SK-N-SH (cell line): ENCODE data around the gene KRTAP3-1. TPM values are rescaled to one million over a fixed set of nuclear protein-coding genes. Genes with fewer than 3 reads are reported as not detected.
"Not testable (repeated sequence)": the region's sequence is repeated elsewhere in the genome, so short reads cannot be mapped to it uniquely, and the experiment has no call there.

Experiments used
- CTCF ChIA-PET: fragments of 300-600, 350-600 bp; formaldehyde crosslinking; extraction: SDS; loops from one replicate; lab custom pipeline; 2021; lab: Yijun Ruan, JAX
- POLR2A ChIA-PET: fragments of 350-600 bp; sonication (Branson Sonifier 250); formaldehyde crosslinking; extraction: SDS; loops from one replicate; lab custom pipeline; 2020; ENCODE audit warnings: antibody characterized with exemption, inconsistent platforms; lab: Yijun Ruan, JAX
- DNase-seq: peaks from one replicate; pipeline ENCODE4 v3.0.0; 2012
- H2AFZ ChIP-seq: fragments of 200-600 bp; sonication (generic); 2 replicates; pipeline ENCODE4 v1.8.1; 2016; ENCODE audit warnings: antibody characterized with exemption, mild to moderate bottlenecking, low read depth
- H3F3A ChIP-seq: fragments of 200-600 bp; sonication (generic); replicated peaks from 2 replicates; pipeline ENCODE3; 2016; ENCODE audit warnings: antibody characterized with exemption, mild to moderate bottlenecking; ENCODE audit not compliant: insufficient read depth
- H3K27ac ChIP-seq, 2 experiments: fragments of 200-500 bp in 1 of 2; fragments of 200-600 bp in 1 of 2; sonication (Bioruptor generic) in 1 of 2; sonication (generic), shearing (Covaris generic) in 1 of 2; 2 replicates each; pipeline versions ENCODE4 v1.5.1 to v1.6.1; 2014 to 2016; ENCODE audit warnings: low read depth in 2 of 2, inconsistent platforms in 1 of 2, low read length in 1 of 2, mild to moderate bottlenecking in 1 of 2, mixed read lengths in 1 of 2
- H3K27me3 ChIP-seq: fragments of 200-600 bp; sonication (generic), shearing (Covaris generic); 2 replicates; pipeline ENCODE4 v1.6.1; 2016; ENCODE audit warnings: mixed run types; ENCODE audit not compliant: insufficient read depth
- H3K36me3 ChIP-seq, 2 experiments: fragments of 200-500 bp in 1 of 2; fragments of 200-600 bp in 1 of 2; sonication (Bioruptor generic) in 1 of 2; sonication (generic) in 1 of 2; replicated peaks in 1 of 2; 2 replicates each; pipeline versions ENCODE3 to v1.5.1; 2014 to 2016; ENCODE audit warnings: low read length in 1 of 2, mild to moderate bottlenecking in 1 of 2; ENCODE audit not compliant: insufficient read depth in 2 of 2, control insufficient read depth in 1 of 2
- H3K4me1 ChIP-seq, 2 experiments: fragments of 200-500 bp in 1 of 2; fragments of 200-600 bp in 1 of 2; sonication (Bioruptor generic) in 1 of 2; sonication (generic), shearing (Covaris generic) in 1 of 2; 2 replicates each; pipeline versions ENCODE4 v1.5.1 to v1.6.1; 2014 to 2016; ENCODE audit warnings: low read depth in 1 of 2, low read length in 1 of 2, mixed run types in 1 of 2; ENCODE audit not compliant: insufficient read depth in 2 of 2, control insufficient read depth in 1 of 2
- H3K4me2 ChIP-seq: fragments of 200-600 bp; sonication (generic), shearing (Covaris generic); 2 replicates; pipeline ENCODE4 v1.6.1; 2017; ENCODE audit warnings: mixed run types
- H3K4me3 ChIP-seq, 2 experiments: fragments of 200-500 bp in 1 of 2; fragments of 200-600 bp in 1 of 2; sonication (Bioruptor generic) in 1 of 2; sonication (generic), shearing (Covaris generic) in 1 of 2; 2 replicates each; pipeline versions ENCODE4 v1.5.1 to v1.8.1; 2014 to 2016; ENCODE audit warnings: low read depth in 2 of 2, inconsistent platforms in 1 of 2, low read length in 1 of 2, mild to moderate bottlenecking in 1 of 2, mixed read lengths in 1 of 2, moderate library complexity in 1 of 2
- H3K79me2 ChIP-seq: fragments of 200-600 bp; sonication (generic); 2 replicates; pipeline ENCODE4 v1.8.1; 2017; ENCODE audit warnings: mild to moderate bottlenecking; ENCODE audit not compliant: insufficient read depth
- H3K9ac ChIP-seq: fragments of 200-600 bp; sonication (generic); 2 replicates; pipeline ENCODE4 v1.6.1; 2017; ENCODE audit warnings: mixed run types
- H3K9me2 ChIP-seq: fragments of 200-600 bp; sonication (generic); 2 replicates; pipeline ENCODE4 v1.6.1; 2017; ENCODE audit warnings: mixed run types
- H3K9me3 ChIP-seq: fragments of 200-600 bp; sonication (generic); 2 replicates; pipeline ENCODE4 v1.6.1; 2017; ENCODE audit warnings: mixed run types, mild to moderate bottlenecking, moderate library complexity
- H4K20me1 ChIP-seq: fragments of 200-600 bp; sonication (generic); 2 replicates; pipeline ENCODE4 v1.6.1; 2017; ENCODE audit warnings: mild to moderate bottlenecking, mixed run types; ENCODE audit not compliant: insufficient read depth
- EP300 ChIP-seq, 2 experiments: IDR thresholded peaks; 2 replicates each; pipeline versions ENCODE4 v1.4.0 to v1.6.1; 2012; ENCODE audit warnings: borderline replicate concordance in 1 of 2, low read depth in 1 of 2, low read length in 1 of 2
- GATA2 ChIP-seq: sonication (generic); formaldehyde crosslinking; IDR thresholded peaks from 2 replicates; pipeline ENCODE4 v1.5.0; 2020; ENCODE audit warnings: mild to moderate bottlenecking, missing genetic modification reagents
- NRF1 ChIP-seq: IDR thresholded peaks from 2 replicates; pipeline ENCODE4 v1.6.1; 2012; ENCODE audit warnings: low read depth, mild to moderate bottlenecking, low read length
- POLR2AphosphoS5 ChIP-seq: IDR thresholded peaks from 2 replicates; pipeline ENCODE4 v1.6.1; 2012; ENCODE audit warnings: low read depth, low read length
- RXRA ChIP-seq: IDR thresholded peaks from 2 replicates; pipeline ENCODE4 v1.4.0; 2012; ENCODE audit warnings: low read depth, mild to moderate bottlenecking, borderline replicate concordance
- TAF1 ChIP-seq: IDR thresholded peaks from 2 replicates; pipeline ENCODE4 v1.6.1; 2012; ENCODE audit warnings: low read depth, mild to moderate bottlenecking, low read length, moderate library complexity, borderline replicate concordance
- WGBS: methylation state at CpG from one replicate; pipeline ENCODE4 v1.1.6; 2017; ENCODE audit warnings: low lambda C conversion rate; 5-methylcytosine and 5-hydroxymethylcytosine counted together
- polyA plus RNA-seq, 3 experiments: library from polyadenylated mRNA; depleted of rRNA; stranded (reverse); fragments of >200 nt; gene quantifications; 2 replicates each; pipeline ENCODE4 v1.2.3, GENCODE V29; 2012
- TF ChIP-seq, protein P1 (sequence below): fragments of 150-350 bp; IDR thresholded peaks from 2 replicates; pipeline ENCODE4 v1.6.1; 2016; ENCODE audit warnings: mild to moderate bottlenecking, low read depth, low read length
- TF ChIP-seq, protein P2 (sequence below): IDR thresholded peaks from 2 replicates; pipeline ENCODE4 v1.6.1; 2012; ENCODE audit warnings: mild to moderate bottlenecking, low read depth, low read length, moderate library complexity
- TF ChIP-seq, protein P3 (sequence below): fragments of 150-350 bp; IDR thresholded peaks from 2 replicates; pipeline ENCODE4 v1.6.1; 2017; ENCODE audit warnings: antibody characterized with exemption, low read length, low read depth, borderline replicate concordance

The KRTAP3-1 gene
- polyA plus RNA-seq, 1 of the 3 experiments (the other 2 are of a cell fraction) = not detected

DNA sequence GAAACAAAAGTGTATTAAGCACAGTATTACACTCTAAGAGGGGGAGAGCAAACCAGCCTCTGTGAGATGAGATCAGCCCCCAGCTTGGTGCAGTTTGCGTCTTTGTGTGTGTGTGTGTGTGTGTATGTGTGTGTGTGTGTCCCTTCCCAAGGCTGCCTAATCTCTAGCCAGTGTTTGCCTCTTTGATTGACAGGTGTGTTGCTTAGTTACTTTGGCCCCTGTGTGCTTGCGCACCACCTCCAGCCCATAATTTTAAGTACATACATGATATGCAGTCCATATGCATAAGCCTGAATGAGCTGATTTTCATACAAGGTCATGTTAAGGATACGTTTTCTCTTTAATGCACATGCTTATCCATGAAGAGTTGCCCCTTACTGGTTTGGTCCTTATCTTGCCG lies 7.1 kb downstream of the KRTAP3-1 start:
- Histone ChIP-seq H3K27ac (no peak overlapping the region), H2AFZ (no peak overlapping the region), H4K20me1 (no peaks in the 10 kb centered on the region), H3K9me3 (no peaks in the 10 kb centered on the region), H3K79me2 (no peaks in the 10 kb centered on the region), H3K27me3 (peaks cover 44% of the 10 kb centered on the region; the same call in 1 of the 2 replicates), H3K4me2 (no peak overlapping the region), H3F3A (no peaks in the 10 kb centered on the region), H3K4me3 (no peak overlapping the region), H3K36me3 (no peaks in the 10 kb centered on the region), H3K9me2 (no peaks in the 10 kb centered on the region), H3K9ac (no peak overlapping the region), H3K4me1 (no peaks in the 10 kb centered on the region)
- ChIA-PET POLR2A (no interaction called here), CTCF (no interaction called here)
- DNase-seq = no peak
- TF ChIP-seq, protein P1, sequence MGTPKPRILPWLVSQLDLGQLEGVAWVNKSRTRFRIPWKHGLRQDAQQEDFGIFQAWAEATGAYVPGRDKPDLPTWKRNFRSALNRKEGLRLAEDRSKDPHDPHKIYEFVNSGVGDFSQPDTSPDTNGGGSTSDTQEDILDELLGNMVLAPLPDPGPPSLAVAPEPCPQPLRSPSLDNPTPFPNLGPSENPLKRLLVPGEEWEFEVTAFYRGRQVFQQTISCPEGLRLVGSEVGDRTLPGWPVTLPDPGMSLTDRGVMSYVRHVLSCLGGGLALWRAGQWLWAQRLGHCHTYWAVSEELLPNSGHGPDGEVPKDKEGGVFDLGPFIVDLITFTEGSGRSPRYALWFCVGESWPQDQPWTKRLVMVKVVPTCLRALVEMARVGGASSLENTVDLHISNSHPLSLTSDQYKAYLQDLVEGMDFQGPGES = no peak
- no peak for TF ChIP-seq EP300 (IDR thresholded peaks at IDR 0.05; ENCODE audit: borderline replicate concordance in 1 of 2, low read depth in 1 of 2, low read length in 1 of 2)
- TF ChIP-seq TAF1 = no peak
- TF ChIP-seq, protein P2, sequence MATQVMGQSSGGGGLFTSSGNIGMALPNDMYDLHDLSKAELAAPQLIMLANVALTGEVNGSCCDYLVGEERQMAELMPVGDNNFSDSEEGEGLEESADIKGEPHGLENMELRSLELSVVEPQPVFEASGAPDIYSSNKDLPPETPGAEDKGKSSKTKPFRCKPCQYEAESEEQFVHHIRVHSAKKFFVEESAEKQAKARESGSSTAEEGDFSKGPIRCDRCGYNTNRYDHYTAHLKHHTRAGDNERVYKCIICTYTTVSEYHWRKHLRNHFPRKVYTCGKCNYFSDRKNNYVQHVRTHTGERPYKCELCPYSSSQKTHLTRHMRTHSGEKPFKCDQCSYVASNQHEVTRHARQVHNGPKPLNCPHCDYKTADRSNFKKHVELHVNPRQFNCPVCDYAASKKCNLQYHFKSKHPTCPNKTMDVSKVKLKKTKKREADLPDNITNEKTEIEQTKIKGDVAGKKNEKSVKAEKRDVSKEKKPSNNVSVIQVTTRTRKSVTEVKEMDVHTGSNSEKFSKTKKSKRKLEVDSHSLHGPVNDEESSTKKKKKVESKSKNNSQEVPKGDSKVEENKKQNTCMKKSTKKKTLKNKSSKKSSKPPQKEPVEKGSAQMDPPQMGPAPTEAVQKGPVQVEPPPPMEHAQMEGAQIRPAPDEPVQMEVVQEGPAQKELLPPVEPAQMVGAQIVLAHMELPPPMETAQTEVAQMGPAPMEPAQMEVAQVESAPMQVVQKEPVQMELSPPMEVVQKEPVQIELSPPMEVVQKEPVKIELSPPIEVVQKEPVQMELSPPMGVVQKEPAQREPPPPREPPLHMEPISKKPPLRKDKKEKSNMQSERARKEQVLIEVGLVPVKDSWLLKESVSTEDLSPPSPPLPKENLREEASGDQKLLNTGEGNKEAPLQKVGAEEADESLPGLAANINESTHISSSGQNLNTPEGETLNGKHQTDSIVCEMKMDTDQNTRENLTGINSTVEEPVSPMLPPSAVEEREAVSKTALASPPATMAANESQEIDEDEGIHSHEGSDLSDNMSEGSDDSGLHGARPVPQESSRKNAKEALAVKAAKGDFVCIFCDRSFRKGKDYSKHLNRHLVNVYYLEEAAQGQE = no peak
- TF ChIP-seq, protein P3, sequence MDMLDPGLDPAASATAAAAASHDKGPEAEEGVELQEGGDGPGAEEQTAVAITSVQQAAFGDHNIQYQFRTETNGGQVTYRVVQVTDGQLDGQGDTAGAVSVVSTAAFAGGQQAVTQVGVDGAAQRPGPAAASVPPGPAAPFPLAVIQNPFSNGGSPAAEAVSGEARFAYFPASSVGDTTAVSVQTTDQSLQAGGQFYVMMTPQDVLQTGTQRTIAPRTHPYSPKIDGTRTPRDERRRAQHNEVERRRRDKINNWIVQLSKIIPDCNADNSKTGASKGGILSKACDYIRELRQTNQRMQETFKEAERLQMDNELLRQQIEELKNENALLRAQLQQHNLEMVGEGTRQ = no peak
- TF ChIP-seq RXRA = no peak
- TF ChIP-seq POLR2AphosphoS5 = no peak
- TF ChIP-seq GATA2 (CRISPR knock-in tag) = no peak
- TF ChIP-seq NRF1 = no peak
- 30% methylated on average over 4 of the region's 4 CpGs for WGBS

DNA sequence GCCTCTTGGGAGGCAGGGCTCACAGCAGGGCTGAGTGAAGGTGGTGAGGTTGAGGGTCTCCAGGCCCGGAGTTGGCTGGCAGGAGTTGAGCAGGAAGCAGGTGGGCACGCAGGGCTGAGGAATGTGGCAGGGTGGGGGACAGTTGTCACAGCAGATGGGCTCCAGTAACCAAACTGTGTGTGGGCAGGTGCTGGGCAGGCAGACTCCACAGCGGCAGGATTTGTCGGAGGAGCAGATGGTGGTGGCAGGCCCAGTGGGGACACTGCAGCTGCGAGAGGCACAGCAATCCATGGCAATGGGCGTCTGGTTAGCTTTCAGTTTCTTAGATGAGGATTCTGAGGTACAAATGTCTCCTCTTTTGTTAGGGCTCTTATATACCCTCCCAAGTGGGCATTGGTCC lies 9.4 kb downstream of the KRTAP3-1 start, which contains the start of gene KRTAP3-2:
Gene KRTAP3-2, minus strand, starts transcription at position 344 of the 400 bp plus-strand sequence. Its CDS starts 53 bp downstream, at position 291.
- H3K9me3 ChIP-seq, H3K36me3 ChIP-seq, H2AFZ ChIP-seq, H4K20me1 ChIP-seq, DNase-seq, H3K9me2 ChIP-seq, POLR2A ChIA-PET, H3K4me2 ChIP-seq, H3K27ac ChIP-seq, H3K4me1 ChIP-seq, H3K79me2 ChIP-seq, H3F3A ChIP-seq, H3K9ac ChIP-seq, CTCF ChIA-PET, H3K4me3 ChIP-seq: not testable (repeated sequence)
- peaks cover 43% of the 10 kb centered on the region; the same call in 1 of the 2 replicates for H3K27me3 ChIP-seq
- WGBS = 15% methylated on average over 6 of the region's 6 CpGs
